SK-N-SH (cell line): Measurements from ENCODE around the gene GPR148. TPM values are rescaled to one million over a fixed set of nuclear protein-coding genes. Genes with fewer than 3 reads are reported as not detected.

Experiments used
- CTCF ChIA-PET: fragments of 300-600, 350-600 bp; formaldehyde crosslinking; extraction: SDS; loops from one replicate; lab custom pipeline; 2021; lab: Yijun Ruan, JAX
- POLR2A ChIA-PET: fragments of 350-600 bp; sonication (Branson Sonifier 250); formaldehyde crosslinking; extraction: SDS; loops from one replicate; lab custom pipeline; 2020; ENCODE audit warnings: antibody characterized with exemption, inconsistent platforms; lab: Yijun Ruan, JAX
- DNase-seq: peaks from one replicate; pipeline ENCODE4 v3.0.0; 2012
- H2AFZ ChIP-seq: fragments of 200-600 bp; sonication (generic); 2 replicates; pipeline ENCODE4 v1.8.1; 2016; ENCODE audit warnings: antibody characterized with exemption, mild to moderate bottlenecking, low read depth
- H3F3A ChIP-seq: fragments of 200-600 bp; sonication (generic); replicated peaks from 2 replicates; pipeline ENCODE3; 2016; ENCODE audit warnings: antibody characterized with exemption, mild to moderate bottlenecking; ENCODE audit not compliant: insufficient read depth
- H3K27ac ChIP-seq, 2 experiments: fragments of 200-500 bp in 1 of 2; fragments of 200-600 bp in 1 of 2; sonication (Bioruptor generic) in 1 of 2; sonication (generic), shearing (Covaris generic) in 1 of 2; 2 replicates each; pipeline versions ENCODE4 v1.5.1 to v1.6.1; 2014 to 2016; ENCODE audit warnings: low read depth in 2 of 2, inconsistent platforms in 1 of 2, low read length in 1 of 2, mild to moderate bottlenecking in 1 of 2, mixed read lengths in 1 of 2
- H3K27me3 ChIP-seq: fragments of 200-600 bp; sonication (generic), shearing (Covaris generic); 2 replicates; pipeline ENCODE4 v1.6.1; 2016; ENCODE audit warnings: mixed run types; ENCODE audit not compliant: insufficient read depth
- H3K36me3 ChIP-seq, 2 experiments: fragments of 200-500 bp in 1 of 2; fragments of 200-600 bp in 1 of 2; sonication (Bioruptor generic) in 1 of 2; sonication (generic) in 1 of 2; replicated peaks in 1 of 2; 2 replicates each; pipeline versions ENCODE3 to v1.5.1; 2014 to 2016; ENCODE audit warnings: low read length in 1 of 2, mild to moderate bottlenecking in 1 of 2; ENCODE audit not compliant: insufficient read depth in 2 of 2, control insufficient read depth in 1 of 2
- H3K4me1 ChIP-seq, 2 experiments: fragments of 200-500 bp in 1 of 2; fragments of 200-600 bp in 1 of 2; sonication (Bioruptor generic) in 1 of 2; sonication (generic), shearing (Covaris generic) in 1 of 2; 2 replicates each; pipeline versions ENCODE4 v1.5.1 to v1.6.1; 2014 to 2016; ENCODE audit warnings: low read depth in 1 of 2, low read length in 1 of 2, mixed run types in 1 of 2; ENCODE audit not compliant: insufficient read depth in 2 of 2, control insufficient read depth in 1 of 2
- H3K4me2 ChIP-seq: fragments of 200-600 bp; sonication (generic), shearing (Covaris generic); 2 replicates; pipeline ENCODE4 v1.6.1; 2017; ENCODE audit warnings: mixed run types
- H3K4me3 ChIP-seq, 2 experiments: fragments of 200-500 bp in 1 of 2; fragments of 200-600 bp in 1 of 2; sonication (Bioruptor generic) in 1 of 2; sonication (generic), shearing (Covaris generic) in 1 of 2; 2 replicates each; pipeline versions ENCODE4 v1.5.1 to v1.8.1; 2014 to 2016; ENCODE audit warnings: low read depth in 2 of 2, inconsistent platforms in 1 of 2, low read length in 1 of 2, mild to moderate bottlenecking in 1 of 2, mixed read lengths in 1 of 2, moderate library complexity in 1 of 2
- H3K79me2 ChIP-seq: fragments of 200-600 bp; sonication (generic); 2 replicates; pipeline ENCODE4 v1.8.1; 2017; ENCODE audit warnings: mild to moderate bottlenecking; ENCODE audit not compliant: insufficient read depth
- H3K9ac ChIP-seq: fragments of 200-600 bp; sonication (generic); 2 replicates; pipeline ENCODE4 v1.6.1; 2017; ENCODE audit warnings: mixed run types
- H3K9me2 ChIP-seq: fragments of 200-600 bp; sonication (generic); 2 replicates; pipeline ENCODE4 v1.6.1; 2017; ENCODE audit warnings: mixed run types
- H3K9me3 ChIP-seq: fragments of 200-600 bp; sonication (generic); 2 replicates; pipeline ENCODE4 v1.6.1; 2017; ENCODE audit warnings: mixed run types, mild to moderate bottlenecking, moderate library complexity
- H4K20me1 ChIP-seq: fragments of 200-600 bp; sonication (generic); 2 replicates; pipeline ENCODE4 v1.6.1; 2017; ENCODE audit warnings: mild to moderate bottlenecking, mixed run types; ENCODE audit not compliant: insufficient read depth
- CHD2 ChIP-seq: fragments of 150-350 bp; IDR thresholded peaks from 2 replicates; pipeline ENCODE4 v1.6.1; 2018; ENCODE audit warnings: low read length; ENCODE audit not compliant: partially characterized antibody
- GABPA ChIP-seq: IDR thresholded peaks from 2 replicates; pipeline ENCODE4 v1.4.0; 2012; ENCODE audit warnings: low read depth, mild to moderate bottlenecking
- IRF3 ChIP-seq: fragments of 150-350 bp; IDR thresholded peaks from 2 replicates; pipeline ENCODE4 v1.6.1; 2016; ENCODE audit warnings: mild to moderate bottlenecking, low read depth, low read length
- JUND ChIP-seq: IDR thresholded peaks from 2 replicates; pipeline ENCODE4 v1.4.0; 2012
- NRF1 ChIP-seq: IDR thresholded peaks from 2 replicates; pipeline ENCODE4 v1.6.1; 2012; ENCODE audit warnings: low read depth, mild to moderate bottlenecking, low read length
- RCOR1 ChIP-seq: fragments of 150-350 bp; IDR thresholded peaks from 2 replicates; pipeline ENCODE4 v1.6.1; 2017; ENCODE audit warnings: antibody characterized with exemption, low read length
- RFX5 ChIP-seq: IDR thresholded peaks from 2 replicates; pipeline ENCODE4 v1.6.1; 2012; ENCODE audit warnings: mild to moderate bottlenecking, improper control_type of control experiment, low read length
- RXRA ChIP-seq: IDR thresholded peaks from 2 replicates; pipeline ENCODE4 v1.4.0; 2012; ENCODE audit warnings: low read depth, mild to moderate bottlenecking, borderline replicate concordance
- SIN3A ChIP-seq: IDR thresholded peaks from 2 replicates; pipeline ENCODE4 v1.6.1; 2012; ENCODE audit warnings: low read depth, mild to moderate bottlenecking, low read length, moderate library complexity, borderline replicate concordance
- TCF12 ChIP-seq: IDR thresholded peaks from 2 replicates; pipeline ENCODE4 v1.4.0; 2012
- ZBTB33 ChIP-seq: IDR thresholded peaks from 2 replicates; pipeline ENCODE4 v1.4.0; 2012; ENCODE audit warnings: low read depth, borderline replicate concordance
- WGBS: methylation state at CpG from one replicate; pipeline ENCODE4 v1.1.6; 2017; ENCODE audit warnings: low lambda C conversion rate; 5-methylcytosine and 5-hydroxymethylcytosine counted together
- polyA plus RNA-seq, 3 experiments: library from polyadenylated mRNA; depleted of rRNA; stranded (reverse); fragments of >200 nt; gene quantifications; 2 replicates each; pipeline ENCODE4 v1.2.3, GENCODE V29; 2012
- TF ChIP-seq, protein P1 (sequence below): IDR thresholded peaks from 2 replicates; pipeline ENCODE4 v1.4.0; 2012; ENCODE audit warnings: low read depth
- TF ChIP-seq, protein P2 (sequence below): fragments of 150-350 bp; IDR thresholded peaks from 2 replicates; pipeline ENCODE4 v1.6.1; 2017; ENCODE audit warnings: antibody characterized with exemption, low read length, low read depth, borderline replicate concordance

Gene GPR148
- polyA plus RNA-seq, 1 of the 3 experiments (the other 2 are of a cell fraction), result not detected

GRCh38 chr2:130762910-130763385 is 34.1 kb downstream of the GPR148 start:
- H3K36me3 ChIP-seq, result no peaks in the 10 kb centered on the region
- H3K27me3 ChIP-seq, result no peaks in the 10 kb centered on the region
- ChIA-PET POLR2A (no interaction called here), CTCF (interaction anchor here (0.6 to 3.1 kb wide), 2 partner anchors 35 to 111 kb away, joined by 3 to 14 read pairs; no protein-coding TSS in a partner anchor)
- no peaks in the 10 kb centered on the region for H3F3A ChIP-seq
- no peak overlapping the region for H2AFZ ChIP-seq
- no peak overlapping the region for H3K4me3 ChIP-seq
- H3K9me3 ChIP-seq, result no peaks in the 10 kb centered on the region
- H3K27ac ChIP-seq, result no peak overlapping the region
- WGBS, result 0% methylated on average over 1 of the region's 22 CpGs
- no peaks in the 10 kb centered on the region for H3K79me2 ChIP-seq
- H3K9ac ChIP-seq, result no peak overlapping the region
- TF ChIP-seq TCF12, result no peak
- TF ChIP-seq GABPA, result no peak
- TF ChIP-seq NRF1, result no peak
- no peak for TF ChIP-seq ZBTB33
- no peak for TF ChIP-seq SIN3A
- H3K9me2 ChIP-seq, result no peaks in the 10 kb centered on the region
- no peak for DNase-seq
- H4K20me1 ChIP-seq, result no peaks in the 10 kb centered on the region
- no peak overlapping the region for H3K4me2 ChIP-seq
- H3K4me1 ChIP-seq, result peaks cover 0 to 15% of the 10 kb centered on the region in 2 experiments; a peak in 1 of 4 replicates

- ChIA-PET POLR2A (no interaction called here), CTCF (interaction anchor here (0.6 kb wide), 1 partner anchor 34 kb away, joined by 3 read pairs; no protein-coding TSS in a partner anchor)
- Histone ChIP-seq H3K79me2 (no peaks in the 10 kb centered on the region), H3K9ac (no peak overlapping the region), H3K4me3 (no peak overlapping the region), H3K9me3 (no peaks in the 10 kb centered on the region), H2AFZ (no peak overlapping the region), H3K36me3 (no peaks in the 10 kb centered on the region)
- no peak for TF ChIP-seq TCF12
- TF ChIP-seq RCOR1, result no peak
- TF ChIP-seq, all 33 proteins: peak for 0
- H3K27me3 ChIP-seq, result no peaks in the 10 kb centered on the region
- no peaks in the 10 kb centered on the region for H3K9me2 ChIP-seq
- no peak for DNase-seq
- H3K27ac ChIP-seq, result no peak overlapping the region
- WGBS, result 28% methylated on average over 4 of the region's 12 CpGs
- no peaks in the 10 kb centered on the region for H4K20me1 ChIP-seq
- H3K4me1 ChIP-seq, result peaks cover 0 to 16% of the 10 kb centered on the region in 2 experiments; a peak in 1 of 4 replicates
- H3F3A ChIP-seq, result no peaks in the 10 kb centered on the region
- H3K4me2 ChIP-seq, result no peak overlapping the region
Measured at GRCh38 chr2:130763405-130763804, 34.5 kb downstream of the GPR148 start.

DNA sequence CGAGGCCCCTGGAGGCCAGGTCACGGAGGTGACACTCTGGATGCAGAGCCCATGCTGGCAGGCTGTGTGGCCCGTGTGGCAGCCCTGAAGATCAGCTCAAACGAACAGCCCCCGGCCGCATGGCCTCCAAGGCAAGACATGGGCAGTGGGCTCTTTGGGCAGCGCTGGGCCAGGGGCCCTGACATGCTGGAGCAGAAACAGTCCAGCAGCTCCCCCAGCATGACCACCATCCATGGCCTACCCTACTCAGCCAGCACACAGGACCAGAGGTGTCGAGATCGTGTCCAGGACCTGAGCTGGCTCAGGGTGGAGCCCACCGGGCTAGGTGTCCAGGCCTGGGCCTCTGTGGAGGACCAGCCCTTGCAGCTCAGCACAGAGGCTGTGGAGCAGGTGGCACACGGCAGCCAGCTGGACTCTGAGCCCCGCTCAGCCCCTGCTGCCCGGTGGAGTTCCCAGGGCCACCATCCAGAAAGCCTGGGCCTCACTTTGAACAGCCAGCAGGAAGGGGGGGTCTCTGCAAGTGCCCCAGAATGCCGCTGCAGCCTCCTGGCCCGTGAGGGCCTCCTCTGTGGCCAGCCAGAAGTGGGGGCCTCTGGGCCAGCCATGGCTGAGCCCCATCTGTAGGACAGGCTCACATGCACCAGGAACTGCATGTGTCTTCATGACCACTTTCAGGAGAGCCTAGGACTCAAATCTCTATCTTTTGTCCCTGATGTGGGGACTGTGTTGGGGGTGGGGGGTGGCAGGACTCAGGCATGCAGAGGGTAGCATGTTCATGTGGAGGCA is 35.4 kb downstream of the GPR148 start:
- Histone ChIP-seq H3K27ac (no peak overlapping the region), H3F3A (no peaks in the 10 kb centered on the region), H3K27me3 (no peaks in the 10 kb centered on the region), H3K79me2 (no peaks in the 10 kb centered on the region), H3K9me2 (no peaks in the 10 kb centered on the region), H3K9me3 (no peaks in the 10 kb centered on the region), H3K36me3 (no peaks in the 10 kb centered on the region), H3K9ac (no peak overlapping the region), H3K4me1 (peaks cover 0 to 19% of the 10 kb centered on the region in 2 experiments; a peak in 1 of 4 replicates), H3K4me2 (no peak overlapping the region), H2AFZ (no peak overlapping the region), H3K4me3 (no peak overlapping the region), H4K20me1 (no peaks in the 10 kb centered on the region)
- 20% methylated on average over 2 of the region's 15 CpGs for WGBS
- ChIA-PET CTCF (no interaction called here), POLR2A (no interaction called here)
- DNase-seq, result no peak
- TF ChIP-seq JUND (no peak), RFX5 (no peak), ZBTB33 (no peak), SIN3A (no peak), CHD2 (no peak), RXRA (no peak), IRF3 (no peak)
- TF ChIP-seq, protein P1, sequence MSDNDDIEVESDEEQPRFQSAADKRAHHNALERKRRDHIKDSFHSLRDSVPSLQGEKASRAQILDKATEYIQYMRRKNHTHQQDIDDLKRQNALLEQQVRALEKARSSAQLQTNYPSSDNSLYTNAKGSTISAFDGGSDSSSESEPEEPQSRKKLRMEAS, result no peak
- TF ChIP-seq, protein P2, sequence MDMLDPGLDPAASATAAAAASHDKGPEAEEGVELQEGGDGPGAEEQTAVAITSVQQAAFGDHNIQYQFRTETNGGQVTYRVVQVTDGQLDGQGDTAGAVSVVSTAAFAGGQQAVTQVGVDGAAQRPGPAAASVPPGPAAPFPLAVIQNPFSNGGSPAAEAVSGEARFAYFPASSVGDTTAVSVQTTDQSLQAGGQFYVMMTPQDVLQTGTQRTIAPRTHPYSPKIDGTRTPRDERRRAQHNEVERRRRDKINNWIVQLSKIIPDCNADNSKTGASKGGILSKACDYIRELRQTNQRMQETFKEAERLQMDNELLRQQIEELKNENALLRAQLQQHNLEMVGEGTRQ, result no peak
